GM12875 (cell line): ENCODE results near the gene GPC3.

Experiments used
- H3K4me3 ChIP-seq: one replicate; pipeline ENCODE4 v1.5.1; 2011; ENCODE audit warnings: low read depth, low read length, control low read depth
- TF ChIP-seq, protein P1 (sequence below): IDR thresholded peaks from 2 replicates; pipeline ENCODE4 v1.5.1; 2011; ENCODE audit warnings: low read depth, mild to moderate bottlenecking, control low read depth, inconsistent platforms, low read length, moderate library complexity, borderline replicate concordance; ENCODE audit not compliant: insufficient read depth

GPC3 gene

DNA sequence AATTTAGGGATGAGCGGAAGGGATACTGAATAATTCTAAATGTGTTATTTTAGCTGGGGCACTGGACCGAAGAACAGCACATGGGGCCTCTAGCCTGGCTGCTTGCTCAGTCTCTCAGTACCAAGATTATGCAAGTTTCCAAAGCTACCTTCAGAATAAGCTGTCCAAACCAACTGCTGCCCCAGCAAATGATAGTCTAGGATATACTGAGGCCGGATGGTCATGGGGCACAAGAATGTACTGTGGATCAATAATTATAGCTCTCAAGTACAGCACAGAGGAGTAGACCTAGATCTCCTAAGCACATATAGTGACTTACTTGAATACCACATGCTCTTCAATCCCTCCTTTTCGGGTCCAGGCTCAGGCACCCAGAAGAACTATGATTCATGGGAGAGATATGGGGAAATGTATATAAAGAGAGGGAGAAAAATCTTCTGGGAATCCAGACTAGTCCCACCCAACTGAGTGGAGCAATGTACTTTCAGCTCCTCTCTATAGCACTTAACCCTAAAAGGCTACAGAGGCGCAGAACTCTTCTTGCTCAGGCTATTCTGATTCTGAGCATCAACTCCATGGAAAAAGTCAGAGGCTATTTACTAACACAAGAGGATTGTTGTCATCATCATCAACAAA is 409.8 kb downstream of the GPC3 start:
- TF ChIP-seq, protein P1, sequence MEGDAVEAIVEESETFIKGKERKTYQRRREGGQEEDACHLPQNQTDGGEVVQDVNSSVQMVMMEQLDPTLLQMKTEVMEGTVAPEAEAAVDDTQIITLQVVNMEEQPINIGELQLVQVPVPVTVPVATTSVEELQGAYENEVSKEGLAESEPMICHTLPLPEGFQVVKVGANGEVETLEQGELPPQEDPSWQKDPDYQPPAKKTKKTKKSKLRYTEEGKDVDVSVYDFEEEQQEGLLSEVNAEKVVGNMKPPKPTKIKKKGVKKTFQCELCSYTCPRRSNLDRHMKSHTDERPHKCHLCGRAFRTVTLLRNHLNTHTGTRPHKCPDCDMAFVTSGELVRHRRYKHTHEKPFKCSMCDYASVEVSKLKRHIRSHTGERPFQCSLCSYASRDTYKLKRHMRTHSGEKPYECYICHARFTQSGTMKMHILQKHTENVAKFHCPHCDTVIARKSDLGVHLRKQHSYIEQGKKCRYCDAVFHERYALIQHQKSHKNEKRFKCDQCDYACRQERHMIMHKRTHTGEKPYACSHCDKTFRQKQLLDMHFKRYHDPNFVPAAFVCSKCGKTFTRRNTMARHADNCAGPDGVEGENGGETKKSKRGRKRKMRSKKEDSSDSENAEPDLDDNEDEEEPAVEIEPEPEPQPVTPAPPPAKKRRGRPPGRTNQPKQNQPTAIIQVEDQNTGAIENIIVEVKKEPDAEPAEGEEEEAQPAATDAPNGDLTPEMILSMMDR: no peak
- H3K4me3 ChIP-seq: no peak overlapping the region

DNA sequence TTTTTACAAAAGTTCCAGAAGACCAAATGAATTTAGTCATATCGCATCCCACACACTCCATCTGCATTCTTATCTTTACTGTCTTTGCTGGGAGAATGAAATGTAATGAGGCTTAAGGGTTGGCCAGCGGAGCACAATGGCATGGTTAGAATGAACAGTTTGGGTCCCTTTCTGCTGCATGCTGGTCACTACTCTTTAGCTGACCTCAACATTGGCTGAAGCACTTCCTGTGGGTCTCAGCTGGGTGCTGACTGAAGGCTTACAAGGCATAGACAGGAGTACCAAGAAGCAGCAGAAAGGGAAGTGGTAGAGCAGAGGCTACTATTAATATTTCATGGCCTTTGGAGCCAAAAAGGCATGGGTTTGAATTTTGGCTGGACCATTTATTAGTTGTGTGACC is 410.7 kb downstream of the GPC3 start:
- TF ChIP-seq, protein P1: no peak
- no peak overlapping the region for H3K4me3 ChIP-seq

DNA sequence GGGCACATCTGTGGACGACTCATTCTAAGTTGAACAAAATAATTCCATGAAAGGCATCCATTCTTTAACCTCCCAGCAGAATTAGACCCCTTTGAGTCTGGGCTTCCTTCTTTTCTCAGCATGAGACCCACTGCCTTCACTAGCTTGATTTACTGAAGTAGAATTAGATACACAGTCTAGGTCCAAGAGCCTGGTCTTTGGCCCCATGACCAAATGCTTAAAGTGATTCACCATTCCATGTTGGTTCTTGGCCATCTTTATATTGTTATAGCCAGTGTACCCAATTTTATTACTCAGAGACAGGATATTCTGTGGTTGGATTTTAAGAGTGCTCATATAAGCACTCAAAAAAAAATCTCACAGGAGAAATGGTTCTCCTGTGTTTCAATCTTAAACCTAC is 414.8 kb downstream of the GPC3 start:
- TF ChIP-seq, protein P1: no peak
- no peak overlapping the region for H3K4me3 ChIP-seq

DNA sequence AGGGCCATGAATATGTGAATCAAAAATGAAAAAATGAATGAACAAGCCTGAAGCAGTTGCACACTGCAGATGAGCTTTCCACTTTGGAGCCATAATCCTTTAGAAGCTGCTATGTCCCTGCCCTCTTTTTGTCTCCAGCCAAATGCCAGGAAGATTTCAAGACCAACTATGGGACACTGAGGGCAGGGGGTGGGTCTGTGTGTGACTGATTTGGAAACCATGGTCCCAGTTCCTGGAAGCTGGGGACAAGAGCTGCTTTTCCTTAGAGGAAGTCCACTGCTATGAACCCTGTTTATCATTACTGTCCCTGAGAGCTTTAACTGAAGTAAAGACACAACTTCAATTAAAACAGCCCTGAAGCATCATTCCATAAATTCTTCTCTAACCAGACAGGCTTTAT is 416.2 kb downstream of the GPC3 start:
- H3K4me3 ChIP-seq: no peak overlapping the region

DNA sequence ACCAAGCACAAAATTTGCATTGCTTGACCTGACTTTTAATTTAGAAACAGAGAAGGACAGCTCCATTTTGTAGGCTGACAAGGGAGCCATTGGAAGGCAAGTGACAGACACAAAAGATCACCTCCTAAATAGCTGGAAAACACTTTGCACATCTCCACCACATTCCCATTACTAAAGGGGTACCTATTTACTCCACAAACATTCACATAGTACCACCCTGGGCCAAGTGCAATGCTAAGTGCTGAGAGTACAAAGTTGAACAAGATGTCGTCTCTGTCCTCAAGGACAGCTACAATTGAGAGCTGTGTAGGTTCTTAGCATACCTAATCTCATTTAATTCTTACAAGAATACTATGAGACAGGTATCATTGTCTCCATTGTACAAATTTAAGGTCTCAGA is 417.3 kb downstream of the GPC3 start:
- H3K4me3 ChIP-seq: no peak overlapping the region
- TF ChIP-seq, protein P1: no peak

More for the DNA sequence above, 416.2 kb downstream of the GPC3 start:
- TF ChIP-seq, protein P1: no peak

DNA sequence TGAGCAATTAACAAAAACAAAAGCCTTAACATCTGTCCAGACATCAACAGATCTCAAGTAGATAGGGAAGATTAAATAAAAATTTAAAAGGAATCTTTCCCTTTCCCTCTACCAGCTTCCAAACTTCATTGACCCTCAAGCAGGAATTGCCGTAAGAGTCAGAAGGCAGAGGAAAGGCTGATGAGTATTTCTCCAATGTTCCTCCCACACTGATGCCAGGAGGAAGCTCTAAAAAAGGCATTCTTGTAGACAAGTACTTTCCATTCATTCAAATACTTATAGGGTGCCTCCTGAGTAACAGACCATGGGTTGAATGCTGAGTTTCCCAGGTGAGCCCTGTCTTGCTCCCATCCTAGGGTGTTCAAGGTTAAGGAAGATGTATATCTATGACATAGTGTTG is 418.5 kb downstream of the GPC3 start:
- H3K4me3 ChIP-seq: no peak overlapping the region
- TF ChIP-seq, protein P1: no peak

- TF ChIP-seq, protein P1: no peak
- no peak overlapping the region for H3K4me3 ChIP-seq
These were observed 421.7 kb downstream of the GPC3 start for GRCh38 chrX:133563705-133564104.
